Measurements from ENCODE around the gene GALNT13.

Gene GALNT13

GRCh38 chr2:154291927-154292326 is 420.2 kb downstream of the GALNT13 start:
- no peak for DNase-seq

- DNase-seq: no peak
These were observed 422.1 kb downstream of the GALNT13 start for GRCh38 chr2:154293864-154294263.

DNA sequence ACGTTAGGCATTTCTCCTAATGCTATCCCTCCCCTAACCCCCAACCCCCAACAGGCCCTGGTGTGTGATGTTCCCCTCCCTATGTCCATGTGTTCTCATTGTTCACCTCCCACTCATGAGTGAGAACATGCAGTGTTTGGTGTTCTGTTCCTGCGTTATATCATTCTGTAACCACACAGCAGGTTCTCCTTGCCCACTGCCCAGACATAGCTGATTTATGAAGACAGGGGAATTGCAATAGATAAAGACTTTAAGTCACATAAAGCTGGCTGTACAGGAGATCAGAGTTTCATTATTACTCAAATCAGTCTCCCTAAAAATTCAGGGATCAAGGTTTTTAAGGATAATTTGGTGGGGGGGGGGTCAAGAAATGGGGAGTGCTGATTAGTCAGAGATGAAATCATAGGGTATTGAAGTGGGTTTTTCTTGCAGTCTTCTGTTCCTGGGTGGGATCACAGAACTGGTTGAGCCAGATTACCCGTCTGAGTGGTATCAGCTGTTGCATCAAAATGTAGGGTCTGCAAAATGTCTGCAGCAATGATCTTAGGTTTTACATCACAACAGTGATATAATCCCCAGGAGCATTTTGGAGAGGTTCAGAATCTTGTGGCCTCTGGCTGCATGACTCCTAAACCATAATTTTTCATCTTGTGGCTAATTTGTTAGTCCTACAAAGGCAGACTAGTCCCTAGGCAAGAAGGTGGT is 434.7 kb downstream of the GALNT13 start:
- DNase-seq: no peak

DNA sequence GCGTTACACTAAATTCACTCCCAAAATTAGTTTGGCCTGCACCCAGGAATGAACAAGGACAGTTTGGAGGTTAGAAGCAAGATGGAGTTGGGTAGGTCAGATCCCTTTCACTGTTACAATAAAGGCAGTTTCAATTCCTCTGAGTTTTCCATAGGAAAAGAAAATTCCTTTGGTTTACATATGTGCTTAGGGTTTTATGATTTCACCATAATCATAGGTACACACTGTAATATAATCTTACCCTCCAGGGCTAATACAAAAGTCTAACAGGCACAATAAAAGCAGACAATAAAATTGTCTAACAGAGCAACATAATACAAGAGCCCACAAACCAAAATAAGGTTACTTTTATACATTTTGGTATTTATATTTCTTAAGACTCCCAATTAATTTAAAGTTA is 435.3 kb downstream of the GALNT13 start:
- DNase-seq: no peak

- DNase-seq: no peak
These were observed 452.9 kb downstream of the GALNT13 start for GRCh38 chr2:154324601-154325000.

- DNase-seq: no peak
These were observed 457.8 kb downstream of the GALNT13 start for GRCh38 chr2:154329510-154329909.

DNA sequence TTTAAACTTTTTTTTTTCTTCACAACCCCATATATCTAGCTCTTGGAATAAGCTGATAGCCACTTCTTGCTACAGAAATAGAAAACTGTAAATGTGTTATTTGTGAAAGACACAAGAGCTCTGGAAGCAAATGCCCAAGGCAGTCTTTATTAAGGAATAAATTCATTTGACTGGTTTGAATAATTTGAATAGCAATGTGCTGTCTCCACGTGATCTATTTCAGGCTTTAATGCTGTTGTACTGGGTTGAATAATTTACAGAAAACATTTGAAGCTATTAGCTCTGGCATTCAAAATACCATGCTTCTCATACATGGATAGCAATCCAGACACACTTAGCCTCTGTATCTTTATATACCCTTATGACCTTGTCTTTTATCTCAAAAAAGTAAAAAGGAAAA is 460.1 kb downstream of the GALNT13 start:
- no peak for DNase-seq

DNA sequence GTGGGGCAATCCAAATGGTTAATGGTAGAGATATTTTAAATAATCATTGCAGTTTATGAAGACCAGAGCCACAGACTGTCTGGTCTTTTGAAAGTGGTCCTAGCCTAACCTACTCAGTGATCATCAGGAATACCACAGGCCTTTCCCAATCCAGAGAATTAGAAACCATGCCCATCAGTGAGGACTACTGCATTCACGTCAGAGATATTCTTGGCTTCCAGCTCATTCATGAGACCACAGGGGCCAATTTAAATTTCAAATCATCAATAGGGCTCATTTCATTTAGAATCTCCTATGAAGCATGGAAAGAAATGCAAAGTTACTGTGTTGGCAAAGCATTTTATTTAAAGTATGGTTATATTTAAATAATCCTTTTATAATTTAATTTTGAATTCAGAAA is 464.5 kb downstream of the GALNT13 start:
- DNase-seq: no peak

GRCh38 chr2:154338352-154338967 is 466.7 kb downstream of the GALNT13 start:
- no peak for DNase-seq

DNA sequence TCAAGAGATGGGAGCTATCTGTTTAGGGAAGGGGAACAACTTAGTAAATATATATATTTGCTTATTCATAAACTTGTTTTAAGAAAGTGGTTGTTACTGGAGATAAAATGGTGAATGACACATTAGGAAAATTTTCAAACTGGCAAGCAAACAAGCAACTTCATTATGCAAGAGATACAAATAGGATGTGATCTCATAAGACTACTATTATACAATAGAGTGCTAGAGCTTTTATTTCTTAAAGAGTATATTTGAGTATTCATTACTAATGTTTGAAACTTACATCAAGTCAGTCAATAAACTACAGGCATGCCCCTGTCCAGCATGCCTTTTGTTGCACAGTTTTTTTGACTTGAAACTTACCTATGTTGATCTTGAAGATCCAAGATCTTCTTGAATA is 471.6 kb downstream of the GALNT13 start:
- no peak for DNase-seq

DNA sequence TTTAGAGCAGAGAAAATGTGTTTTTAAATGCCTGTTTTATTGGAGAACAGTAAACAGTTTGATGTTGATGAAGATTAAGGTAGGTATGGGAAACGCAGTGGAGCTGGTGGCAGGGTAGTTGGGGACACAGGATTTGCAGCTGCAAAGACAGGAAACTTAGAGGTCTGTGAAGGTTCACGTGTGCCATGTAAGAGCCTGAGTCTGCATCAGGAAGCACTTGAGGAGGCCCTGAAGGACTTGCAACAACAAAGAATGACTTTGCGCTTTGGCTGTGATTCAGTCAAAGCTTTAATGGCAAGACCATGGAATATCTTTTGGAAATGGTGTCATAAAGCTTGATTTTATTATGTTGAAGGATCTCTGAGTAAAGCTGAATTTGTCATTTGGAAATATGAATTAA is 479.2 kb downstream of the GALNT13 start:
- DNase-seq: no peak

DNA sequence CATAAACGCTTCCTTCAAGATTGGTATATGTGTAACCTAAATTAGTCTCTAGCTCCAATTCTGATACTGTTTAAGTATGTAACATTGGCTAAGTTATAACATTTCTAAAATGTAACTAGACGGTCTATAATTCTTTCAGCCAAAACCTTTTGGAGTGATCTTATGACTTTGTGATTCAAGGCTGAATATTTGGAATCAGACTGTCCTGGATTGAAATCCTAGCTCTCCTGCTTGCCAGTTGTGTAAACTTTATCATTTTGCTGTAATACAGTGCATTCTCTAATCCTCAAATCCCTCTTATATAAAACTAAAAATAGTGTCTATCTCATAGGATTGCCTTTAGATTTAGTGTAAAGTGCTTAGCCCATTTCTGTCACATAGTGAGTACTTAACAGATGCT is 489.6 kb downstream of the GALNT13 start:
- DNase-seq: no peak

- no peak for DNase-seq
These were observed 496.4 kb downstream of the GALNT13 start for GRCh38 chr2:154368153-154368552.

GRCh38 chr2:154370873-154371272 is 499.2 kb downstream of the GALNT13 start:
- no peak for DNase-seq

- no peak for DNase-seq
These were observed 502.7 kb downstream of the GALNT13 start for GRCh38 chr2:154374416-154374815.

- DNase-seq: peak in 15 of 58 donors; percentile 1 to 56 (median 7)
These were observed 503.8 kb downstream of the GALNT13 start for GRCh38 chr2:154375579-154375931.

GRCh38 chr2:154381931-154382794 is 510.4 kb downstream of the GALNT13 start:
- no peak for DNase-seq

DNA sequence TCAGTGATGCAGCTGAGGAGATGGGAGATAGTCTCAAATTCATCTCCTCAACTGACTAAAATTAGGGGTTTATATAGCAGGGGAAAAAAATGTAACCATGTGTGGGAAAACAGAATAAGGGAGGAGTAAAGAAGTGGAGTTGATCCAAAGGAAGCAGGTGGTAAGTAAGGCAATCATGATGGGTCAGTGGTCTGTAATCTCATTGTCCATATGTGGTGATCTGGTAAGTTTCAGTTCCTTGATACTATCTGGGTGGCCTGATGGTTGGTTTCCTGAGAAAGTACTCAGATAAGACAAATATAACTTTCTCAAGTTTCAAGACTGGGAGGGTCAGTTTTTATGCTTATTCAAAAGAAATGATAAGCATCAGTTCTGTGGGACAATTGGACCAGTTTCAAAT is 514.5 kb downstream of the GALNT13 start:
- DNase-seq: no peak

DNA sequence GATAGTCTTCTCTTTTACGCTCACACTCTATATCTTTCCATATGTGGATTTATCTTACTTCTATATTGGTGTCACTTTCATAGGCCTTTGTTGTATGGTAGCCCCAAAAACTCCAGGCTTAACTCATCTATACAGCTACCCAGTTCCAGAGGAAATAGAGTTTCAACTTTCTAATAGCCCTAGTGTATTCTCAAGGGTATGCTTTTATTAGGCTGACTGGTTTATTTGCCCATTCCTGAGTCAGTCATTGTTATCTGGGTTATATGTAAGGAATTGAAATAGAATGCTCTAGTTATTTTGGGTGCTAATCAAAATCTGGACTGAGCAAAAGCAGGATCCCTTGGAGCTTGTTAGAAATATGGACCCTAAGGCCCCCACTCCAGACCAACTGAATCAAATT is 519.3 kb downstream of the GALNT13 start:
- DNase-seq: no peak

GRCh38 chr2:154392256-154392655 is 520.5 kb downstream of the GALNT13 start:
- DNase-seq: no peak

DNA sequence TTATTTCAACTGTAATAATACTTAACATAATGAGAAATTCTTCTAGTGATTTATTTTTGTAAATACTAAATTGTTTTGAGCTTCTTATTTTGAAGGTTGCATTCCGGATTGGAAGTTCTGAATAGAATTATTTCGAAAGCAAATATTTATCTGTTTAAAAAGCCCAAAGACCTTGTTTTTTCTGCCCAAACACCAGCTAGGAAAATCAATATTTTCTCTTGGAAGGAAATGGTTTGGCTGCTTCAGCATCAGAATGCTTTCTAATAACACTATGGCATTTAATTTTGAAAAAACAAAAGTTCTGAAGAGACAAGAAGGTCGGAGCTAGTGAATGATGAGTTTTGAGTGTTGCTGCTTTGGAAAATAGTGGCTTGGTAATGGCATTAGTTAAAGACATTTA is 522.9 kb downstream of the GALNT13 start:
- no peak for DNase-seq

GRCh38 chr2:154400563-154401290 is 529.0 kb downstream of the GALNT13 start:
- no peak for DNase-seq

Measured in anterior cingulate cortex (tissue), 58 donors.